ENCODE measurements around the gene GALNT10. TPM values are rescaled to one million over a fixed set of nuclear protein-coding genes. Genes with fewer than 3 reads are reported as not detected.

The GALNT10 gene
- total and polyA plus RNA-seq, 9 of the 15 experiments (the other 6 are each of a cell fraction or from before 2014, with no cell fraction given), result 4.6 to 37.1 (median 13.3) TPM

DNA sequence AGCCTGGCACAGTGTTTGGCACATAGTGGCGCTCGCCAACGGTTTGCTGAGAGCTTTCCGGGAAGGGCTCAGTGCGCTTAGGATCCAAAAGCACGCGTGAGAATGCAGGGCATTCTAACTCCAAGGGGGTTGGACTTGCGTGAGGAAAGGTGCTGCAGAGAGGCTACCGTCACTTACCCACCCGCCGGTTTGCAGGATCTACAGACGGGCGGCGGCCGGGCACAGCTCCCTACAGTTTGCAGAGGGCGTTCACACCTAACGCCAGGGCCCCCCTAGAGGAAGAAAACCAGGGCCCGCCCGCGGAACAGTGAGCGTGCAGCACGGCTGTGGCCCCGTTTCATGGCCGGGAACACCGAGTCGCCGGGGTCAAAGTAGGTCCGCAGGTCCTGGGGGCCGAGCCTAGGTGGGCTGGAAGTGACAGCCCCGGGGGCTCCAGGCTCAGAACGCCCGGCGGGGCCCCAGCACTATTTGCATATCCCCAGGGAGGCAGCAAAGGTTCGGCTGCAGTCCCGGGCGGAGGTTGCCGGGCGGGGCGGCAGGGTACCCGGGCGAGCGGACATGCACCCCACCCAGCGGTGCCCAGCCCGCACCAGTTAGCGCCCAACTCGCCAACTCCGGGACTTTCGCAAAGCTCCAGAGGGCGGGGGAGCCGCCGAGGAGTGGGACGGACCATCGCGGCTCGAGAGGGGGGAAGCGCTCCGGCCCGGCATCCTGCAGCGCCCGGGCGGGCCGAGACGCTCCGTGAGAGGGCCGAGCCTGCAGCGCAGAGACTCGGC lies 526 bp upstream of the GALNT10 start (continued):
- TF ChIP-seq HOXB6 (CRISPR knock-in tag; IDR thresholded peaks at IDR 0.05; ENCODE audit: borderline replicate concordance) (no peak), NFE2 (IDR thresholded peaks at IDR 0.05; ENCODE audit: low read depth) (no peak), FOS (IDR thresholded peaks at IDR 0.05; ENCODE audit: extremely low read depth, insufficient read length) (no peak), ZNF583 (CRISPR knock-in tag; IDR thresholded peaks at IDR 0.05) (no peak), ZBTB7A (IDR thresholded peaks at IDR 0.05; ENCODE audit: borderline replicate concordance, control insufficient read depth, low read depth, low read length) (no peak), HIVEP1 (CRISPR knock-in tag; IDR thresholded peaks at IDR 0.05) (no peak), DPF2 (IDR thresholded peaks at IDR 0.05) (peak; percentile 54), SPI1 (IDR thresholded peaks at IDR 0.05; ENCODE audit: borderline replicate concordance, low read depth, low read length) (no peak), NFYB (IDR thresholded peaks at IDR 0.05; ENCODE audit: extremely low read depth, insufficient read length) (no peak), RBM22 (IDR thresholded peaks at IDR 0.05; ENCODE audit: low read depth, low read length, poor library complexity, severe bottlenecking) (peak; percentile 38), ZNF589 (CRISPR knock-in tag; IDR thresholded peaks at IDR 0.05; ENCODE audit: low read depth) (no peak), ASH1L (IDR thresholded peaks at IDR 0.05; ENCODE audit: borderline replicate concordance, low read depth, partially characterized antibody) (no peak), CBX5 (IDR thresholded peaks at IDR 0.05; ENCODE audit: borderline replicate concordance, low read depth) (no peak), TEAD2 (tag; IDR thresholded peaks at IDR 0.05) (no peak), CHCHD3 (CRISPR knock-in tag; IDR thresholded peaks at IDR 0.05) (no peak), TSC22D4 (tag; IDR thresholded peaks at IDR 0.05) (no peak), KLF6 (CRISPR knock-in tag; IDR thresholded peaks at IDR 0.05; ENCODE audit: borderline replicate concordance) (0 out of 2 replicates have a peak, but pooled peaks have one; percentile 3), ATF7 (IDR thresholded peaks at IDR 0.05) (peak; percentile 95), SRSF1 (IDR thresholded peaks at IDR 0.05; ENCODE audit: low read depth, low read length) (no peak), CHD4 (IDR thresholded peaks at IDR 0.05; ENCODE audit: insufficient read depth, insufficient replicate concordance, low read depth, low read length, poor library complexity, severe bottlenecking) (peak; percentile 68), GTF2A2 (tag; IDR thresholded peaks at IDR 0.05) (no peak; the same call in 1 of the 2 replicates)
- TF ChIP-seq, protein P1, sequence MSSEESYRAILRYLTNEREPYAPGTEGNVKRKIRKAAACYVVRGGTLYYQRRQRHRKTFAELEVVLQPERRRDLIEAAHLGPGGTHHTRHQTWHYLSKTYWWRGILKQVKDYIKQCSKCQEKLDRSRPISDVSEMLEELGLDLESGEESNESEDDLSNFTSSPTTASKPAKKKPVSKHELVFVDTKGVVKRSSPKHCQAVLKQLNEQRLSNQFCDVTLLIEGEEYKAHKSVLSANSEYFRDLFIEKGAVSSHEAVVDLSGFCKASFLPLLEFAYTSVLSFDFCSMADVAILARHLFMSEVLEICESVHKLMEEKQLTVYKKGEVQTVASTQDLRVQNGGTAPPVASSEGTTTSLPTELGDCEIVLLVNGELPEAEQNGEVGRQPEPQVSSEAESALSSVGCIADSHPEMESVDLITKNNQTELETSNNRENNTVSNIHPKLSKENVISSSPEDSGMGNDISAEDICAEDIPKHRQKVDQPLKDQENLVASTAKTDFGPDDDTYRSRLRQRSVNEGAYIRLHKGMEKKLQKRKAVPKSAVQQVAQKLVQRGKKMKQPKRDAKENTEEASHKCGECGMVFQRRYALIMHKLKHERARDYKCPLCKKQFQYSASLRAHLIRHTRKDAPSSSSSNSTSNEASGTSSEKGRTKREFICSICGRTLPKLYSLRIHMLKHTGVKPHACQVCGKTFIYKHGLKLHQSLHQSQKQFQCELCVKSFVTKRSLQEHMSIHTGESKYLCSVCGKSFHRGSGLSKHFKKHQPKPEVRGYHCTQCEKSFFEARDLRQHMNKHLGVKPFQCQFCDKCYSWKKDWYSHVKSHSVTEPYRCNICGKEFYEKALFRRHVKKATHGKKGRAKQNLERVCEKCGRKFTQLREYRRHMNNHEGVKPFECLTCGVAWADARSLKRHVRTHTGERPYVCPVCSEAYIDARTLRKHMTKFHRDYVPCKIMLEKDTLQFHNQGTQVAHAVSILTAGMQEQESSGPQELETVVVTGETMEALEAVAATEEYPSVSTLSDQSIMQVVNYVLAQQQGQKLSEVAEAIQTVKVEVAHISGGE (CRISPR knock-in tag; IDR thresholded peaks at IDR 0.05), result peak in 1 of 3 experiments; percentile 60; a peak in 2 of 6 replicates
- TF ChIP-seq, protein P2, sequence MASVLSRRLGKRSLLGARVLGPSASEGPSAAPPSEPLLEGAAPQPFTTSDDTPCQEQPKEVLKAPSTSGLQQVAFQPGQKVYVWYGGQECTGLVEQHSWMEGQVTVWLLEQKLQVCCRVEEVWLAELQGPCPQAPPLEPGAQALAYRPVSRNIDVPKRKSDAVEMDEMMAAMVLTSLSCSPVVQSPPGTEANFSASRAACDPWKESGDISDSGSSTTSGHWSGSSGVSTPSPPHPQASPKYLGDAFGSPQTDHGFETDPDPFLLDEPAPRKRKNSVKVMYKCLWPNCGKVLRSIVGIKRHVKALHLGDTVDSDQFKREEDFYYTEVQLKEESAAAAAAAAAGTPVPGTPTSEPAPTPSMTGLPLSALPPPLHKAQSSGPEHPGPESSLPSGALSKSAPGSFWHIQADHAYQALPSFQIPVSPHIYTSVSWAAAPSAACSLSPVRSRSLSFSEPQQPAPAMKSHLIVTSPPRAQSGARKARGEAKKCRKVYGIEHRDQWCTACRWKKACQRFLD (CRISPR knock-in tag; IDR thresholded peaks at IDR 0.05), result no peak

Measured in K562 (cell line).